Upper lobe of left lung (tissue), 4 donors: ENCODE measurements around the gene KCNG1.

ENCODE experiments used
- EP300 ChIP-seq, 4 donors: sonication (generic); formaldehyde crosslinking; IDR thresholded peaks; one replicate each; pipeline ENCODE4 v1.5.1; 2017; ENCODE audit warnings: antibody characterized with exemption in 4 of 4, control low read depth in 2 of 4
- POLR2A ChIP-seq, 4 donors: fragments of 450-650 bp; IDR thresholded peaks; one replicate each; pipeline ENCODE4 v1.5.1; 2016 to 2017; ENCODE audit warnings: antibody characterized with exemption in 4 of 4, mild to moderate bottlenecking in 2 of 4
- POLR2AphosphoS5 ChIP-seq, 2 donors: sonication (generic); formaldehyde crosslinking; IDR thresholded peaks; one replicate each; pipeline ENCODE4 v1.5.1; 2017; ENCODE audit warnings: antibody characterized with exemption in 2 of 2
- TF ChIP-seq, protein P1 (sequence below), 6 experiments: fragments of 450-650 bp in 4 of 6; fragments of 200-600 bp in 2 of 6; sonication (generic) in 2 of 6; IDR thresholded peaks; one replicate each; pipeline ENCODE4 v1.5.1; 2016 to 2019; ENCODE audit warnings: antibody characterized with exemption in 6 of 6

DNA sequence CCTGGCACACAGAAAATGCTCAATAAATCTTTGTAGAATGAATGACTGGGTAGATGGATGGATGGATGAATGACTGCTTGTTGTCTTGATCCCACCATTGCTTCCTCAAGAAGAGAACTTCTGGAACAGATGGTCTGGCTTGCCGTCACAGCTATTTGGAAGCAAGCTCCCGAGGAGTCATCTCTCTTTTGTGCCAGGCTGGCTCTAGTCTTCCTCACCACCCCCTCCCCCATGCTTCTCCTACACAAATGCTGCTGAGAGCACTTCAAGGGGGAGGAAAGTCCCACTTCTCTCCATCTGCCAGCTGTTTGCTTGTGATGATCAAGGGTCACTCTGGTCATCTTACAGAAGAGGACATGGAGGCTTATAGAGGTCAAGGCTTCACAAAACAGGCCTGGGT, 11.6 kb upstream of the KCNG1 start:
- TF ChIP-seq, protein P1, sequence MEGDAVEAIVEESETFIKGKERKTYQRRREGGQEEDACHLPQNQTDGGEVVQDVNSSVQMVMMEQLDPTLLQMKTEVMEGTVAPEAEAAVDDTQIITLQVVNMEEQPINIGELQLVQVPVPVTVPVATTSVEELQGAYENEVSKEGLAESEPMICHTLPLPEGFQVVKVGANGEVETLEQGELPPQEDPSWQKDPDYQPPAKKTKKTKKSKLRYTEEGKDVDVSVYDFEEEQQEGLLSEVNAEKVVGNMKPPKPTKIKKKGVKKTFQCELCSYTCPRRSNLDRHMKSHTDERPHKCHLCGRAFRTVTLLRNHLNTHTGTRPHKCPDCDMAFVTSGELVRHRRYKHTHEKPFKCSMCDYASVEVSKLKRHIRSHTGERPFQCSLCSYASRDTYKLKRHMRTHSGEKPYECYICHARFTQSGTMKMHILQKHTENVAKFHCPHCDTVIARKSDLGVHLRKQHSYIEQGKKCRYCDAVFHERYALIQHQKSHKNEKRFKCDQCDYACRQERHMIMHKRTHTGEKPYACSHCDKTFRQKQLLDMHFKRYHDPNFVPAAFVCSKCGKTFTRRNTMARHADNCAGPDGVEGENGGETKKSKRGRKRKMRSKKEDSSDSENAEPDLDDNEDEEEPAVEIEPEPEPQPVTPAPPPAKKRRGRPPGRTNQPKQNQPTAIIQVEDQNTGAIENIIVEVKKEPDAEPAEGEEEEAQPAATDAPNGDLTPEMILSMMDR (IDR thresholded peaks at IDR 0.05), result no peak
- no peak for TF ChIP-seq POLR2A (IDR thresholded peaks at IDR 0.05)
- no peak for TF ChIP-seq EP300 (IDR thresholded peaks at IDR 0.05)
- TF ChIP-seq POLR2AphosphoS5 (IDR thresholded peaks at IDR 0.05), result no peak
